ENCODE data around the gene CACNG7.

The CACNG7 gene

GRCh38 chr19:53961523-53962356, 52.7 kb downstream of the CACNG7 start:
- H3K9ac ChIP-seq (ENCODE audit: low read depth in 1 of 2, low read length in 2 of 2) = no peak overlapping the region
- no peaks in the 10 kb centered on the region for H3K4me1 ChIP-seq (ENCODE audit: control insufficient read depth in 1 of 2, insufficient read depth in 2 of 2, low read length in 2 of 2)
- no peaks in the 10 kb centered on the region for H3K9me3 ChIP-seq (ENCODE audit: control insufficient read depth in 1 of 2, low read length in 2 of 2)
- peaks cover 29 to 36% of the 10 kb centered on the region in 2 donors for H3K27me3 ChIP-seq (ENCODE audit: control insufficient read depth in 1 of 2, insufficient read depth in 2 of 2, low read length in 2 of 2)
- no peak overlapping the region for H3K4me3 ChIP-seq (ENCODE audit: low read depth in 1 of 2, low read length in 2 of 2)
- H3K27ac ChIP-seq (ENCODE audit: low read depth, low read length) = no peak overlapping the region
- H3K36me3 ChIP-seq (ENCODE audit: control insufficient read depth in 1 of 2, insufficient read depth in 2 of 2, low read length in 2 of 2) = no peaks in the 10 kb centered on the region

- Histone ChIP-seq H3K4me1 (ENCODE audit: control insufficient read depth in 1 of 2, insufficient read depth in 2 of 2, low read length in 2 of 2) (no peaks in the 10 kb centered on the region), H3K27ac (ENCODE audit: low read depth, low read length) (no peak within 1 kb of the TSS), H3K4me3 (ENCODE audit: low read depth in 1 of 2, low read length in 2 of 2) (no peak within 1 kb of the TSS), H3K27me3 (ENCODE audit: control insufficient read depth in 1 of 2, insufficient read depth in 2 of 2, low read length in 2 of 2) (peaks cover 22 to 26% of the 10 kb centered on the region in 2 donors), H3K9ac (ENCODE audit: low read depth in 1 of 2, low read length in 2 of 2) (no peak within 1 kb of the TSS), H3K36me3 (ENCODE audit: control insufficient read depth in 1 of 2, insufficient read depth in 2 of 2, low read length in 2 of 2) (no peaks in the 10 kb centered on the region), H3K9me3 (ENCODE audit: control insufficient read depth in 1 of 2, low read length in 2 of 2) (no peaks in the 10 kb centered on the region)
These were observed 53.9 kb downstream of the CACNG7 start, which contains the start of gene CACNG8 for GRCh38 chr19:53962887-53963431. Gene CACNG8 (plus strand): TSS chr19:53962937.

- Histone ChIP-seq H3K4me1 (ENCODE audit: control insufficient read depth in 1 of 2, insufficient read depth in 2 of 2, low read length in 2 of 2) (no peaks in the 10 kb centered on the region), H3K4me3 (ENCODE audit: low read depth in 1 of 2, low read length in 2 of 2) (peak overlapping the region in 1 of 2 donors; percentile 1), H3K27ac (ENCODE audit: low read depth, low read length) (no peak overlapping the region), H3K27me3 (ENCODE audit: control insufficient read depth in 1 of 2, insufficient read depth in 2 of 2, low read length in 2 of 2) (peaks cover 18 to 19% of the 10 kb centered on the region in 2 donors), H3K9me3 (ENCODE audit: control insufficient read depth in 1 of 2, low read length in 2 of 2) (no peaks in the 10 kb centered on the region), H3K9ac (ENCODE audit: low read depth in 1 of 2, low read length in 2 of 2) (no peak overlapping the region), H3K36me3 (ENCODE audit: control insufficient read depth in 1 of 2, insufficient read depth in 2 of 2, low read length in 2 of 2) (no peaks in the 10 kb centered on the region)
These were observed 56.0 kb downstream of the CACNG7 start for GRCh38 chr19:53965091-53965490.

- no peak overlapping the region for H3K27ac ChIP-seq (ENCODE audit: low read depth, low read length)
- no peak overlapping the region for H3K9ac ChIP-seq (ENCODE audit: low read depth in 1 of 2, low read length in 2 of 2)
- H3K4me3 ChIP-seq (ENCODE audit: low read depth in 1 of 2, low read length in 2 of 2) = no peak overlapping the region
- H3K4me1 ChIP-seq (ENCODE audit: control insufficient read depth in 1 of 2, insufficient read depth in 2 of 2, low read length in 2 of 2) = no peaks in the 10 kb centered on the region
- H3K27me3 ChIP-seq (ENCODE audit: control insufficient read depth in 1 of 2, insufficient read depth in 2 of 2, low read length in 2 of 2) = peaks cover 2 to 7% of the 10 kb centered on the region in 2 donors
- no peaks in the 10 kb centered on the region for H3K9me3 ChIP-seq (ENCODE audit: control insufficient read depth in 1 of 2, low read length in 2 of 2)
- H3K36me3 ChIP-seq (ENCODE audit: control insufficient read depth in 1 of 2, insufficient read depth in 2 of 2, low read length in 2 of 2) = no peaks in the 10 kb centered on the region
These were observed 57.9 kb downstream of the CACNG7 start for GRCh38 chr19:53966931-53967330.

GRCh38 chr19:53969366-53969765, 60.3 kb downstream of the CACNG7 start:
- H3K9me3 ChIP-seq (ENCODE audit: control insufficient read depth in 1 of 2, low read length in 2 of 2) = no peaks in the 10 kb centered on the region
- H3K9ac ChIP-seq (ENCODE audit: low read depth in 1 of 2, low read length in 2 of 2) = no peak overlapping the region
- no peak overlapping the region for H3K27ac ChIP-seq (ENCODE audit: low read depth, low read length)
- no peaks in the 10 kb centered on the region for H3K27me3 ChIP-seq (ENCODE audit: control insufficient read depth in 1 of 2, insufficient read depth in 2 of 2, low read length in 2 of 2)
- no peaks in the 10 kb centered on the region for H3K4me1 ChIP-seq (ENCODE audit: control insufficient read depth in 1 of 2, insufficient read depth in 2 of 2, low read length in 2 of 2)
- no peak overlapping the region for H3K4me3 ChIP-seq (ENCODE audit: low read depth in 1 of 2, low read length in 2 of 2)
- H3K36me3 ChIP-seq (ENCODE audit: control insufficient read depth in 1 of 2, insufficient read depth in 2 of 2, low read length in 2 of 2) = no peaks in the 10 kb centered on the region

- Histone ChIP-seq H3K4me3 (ENCODE audit: low read depth in 1 of 2, low read length in 2 of 2) (no peak overlapping the region), H3K27me3 (ENCODE audit: control insufficient read depth in 1 of 2, insufficient read depth in 2 of 2, low read length in 2 of 2) (no peaks in the 10 kb centered on the region), H3K9me3 (ENCODE audit: control insufficient read depth in 1 of 2, low read length in 2 of 2) (no peaks in the 10 kb centered on the region), H3K36me3 (ENCODE audit: control insufficient read depth in 1 of 2, insufficient read depth in 2 of 2, low read length in 2 of 2) (no peaks in the 10 kb centered on the region), H3K27ac (ENCODE audit: low read depth, low read length) (no peak overlapping the region), H3K9ac (ENCODE audit: low read depth in 1 of 2, low read length in 2 of 2) (no peak overlapping the region), H3K4me1 (ENCODE audit: control insufficient read depth in 1 of 2, insufficient read depth in 2 of 2, low read length in 2 of 2) (no peaks in the 10 kb centered on the region)
These were observed 62.6 kb downstream of the CACNG7 start for GRCh38 chr19:53971673-53972072.

- no peaks in the 10 kb centered on the region for H3K9me3 ChIP-seq (ENCODE audit: control insufficient read depth in 1 of 2, low read length in 2 of 2)
- H3K4me3 ChIP-seq (ENCODE audit: low read depth in 1 of 2, low read length in 2 of 2) = peak overlapping the region in 1 of 2 donors; percentile 38
- H3K27me3 ChIP-seq (ENCODE audit: control insufficient read depth in 1 of 2, insufficient read depth in 2 of 2, low read length in 2 of 2) = peaks cover 19 to 27% of the 10 kb centered on the region in 2 donors
- H3K36me3 ChIP-seq (ENCODE audit: control insufficient read depth in 1 of 2, insufficient read depth in 2 of 2, low read length in 2 of 2) = no peaks in the 10 kb centered on the region
- H3K27ac ChIP-seq (ENCODE audit: low read depth, low read length) = no peak overlapping the region
- no peak overlapping the region for H3K9ac ChIP-seq (ENCODE audit: low read depth in 1 of 2, low read length in 2 of 2)
- peaks cover 0 to 11% of the 10 kb centered on the region in 2 donors for H3K4me1 ChIP-seq (ENCODE audit: control insufficient read depth in 1 of 2, insufficient read depth in 2 of 2, low read length in 2 of 2)
These were observed 68.4 kb downstream of the CACNG7 start for GRCh38 chr19:53977429-53977990.

GRCh38 chr19:53977991-53978731, 69.1 kb downstream of the CACNG7 start:
- Histone ChIP-seq H3K27ac (ENCODE audit: low read depth, low read length) (no peak overlapping the region), H3K4me1 (ENCODE audit: control insufficient read depth in 1 of 2, insufficient read depth in 2 of 2, low read length in 2 of 2) (peaks cover 0 to 11% of the 10 kb centered on the region in 2 donors), H3K27me3 (ENCODE audit: control insufficient read depth in 1 of 2, insufficient read depth in 2 of 2, low read length in 2 of 2) (peaks cover 20 to 27% of the 10 kb centered on the region in 2 donors), H3K9ac (ENCODE audit: low read depth in 1 of 2, low read length in 2 of 2) (no peak overlapping the region), H3K36me3 (ENCODE audit: control insufficient read depth in 1 of 2, insufficient read depth in 2 of 2, low read length in 2 of 2) (no peaks in the 10 kb centered on the region), H3K9me3 (ENCODE audit: control insufficient read depth in 1 of 2, low read length in 2 of 2) (no peaks in the 10 kb centered on the region), H3K4me3 (ENCODE audit: low read depth in 1 of 2, low read length in 2 of 2) (peak overlapping the region in 1 of 2 donors; percentile 38)

- Histone ChIP-seq H3K27me3 (ENCODE audit: control insufficient read depth in 1 of 2, insufficient read depth in 2 of 2, low read length in 2 of 2) (peaks cover 26 to 36% of the 10 kb centered on the region in 2 donors), H3K36me3 (ENCODE audit: control insufficient read depth in 1 of 2, insufficient read depth in 2 of 2, low read length in 2 of 2) (no peaks in the 10 kb centered on the region), H3K4me1 (ENCODE audit: control insufficient read depth in 1 of 2, insufficient read depth in 2 of 2, low read length in 2 of 2) (peaks cover 0 to 11% of the 10 kb centered on the region in 2 donors), H3K27ac (ENCODE audit: low read depth, low read length) (no peak overlapping the region), H3K4me3 (ENCODE audit: low read depth in 1 of 2, low read length in 2 of 2) (no peak overlapping the region), H3K9ac (ENCODE audit: low read depth in 1 of 2, low read length in 2 of 2) (no peak overlapping the region), H3K9me3 (ENCODE audit: control insufficient read depth in 1 of 2, low read length in 2 of 2) (no peaks in the 10 kb centered on the region)
These were observed 70.1 kb downstream of the CACNG7 start for GRCh38 chr19:53978975-53979801.

Data from duodenal mucosa (tissue), 2 donors.